ENCODE data around the gene CACNA2D3. TPM values are rescaled to one million over a fixed set of nuclear protein-coding genes. Genes with fewer than 3 reads are reported as not detected.

The CACNA2D3 gene
- total RNA-seq, 1 donor from 2014 or later = 17.2 TPM

- Histone ChIP-seq H3K4me3 (no peak overlapping the region), H3K27ac (peak overlapping the region; percentile 17), H3K4me1 (peaks cover 15% of the 10 kb centered on the region), H3K9me3 (no peaks in the 10 kb centered on the region), H3K36me3 (no peaks in the 10 kb centered on the region), H3K27me3 (no peaks in the 10 kb centered on the region)
- intact Hi-C loops (cut with DNase I) = no loop called here
- DNase-seq (ENCODE audit: extremely low spot score in 2 of 2) = no peak
- TF ChIP-seq CTCF (IDR thresholded peaks at IDR 0.05) (no peak), POLR2AphosphoS5 (IDR thresholded peaks at IDR 0.05; ENCODE audit: insufficient read depth in 1 of 2, low read depth in 1 of 2) (no peak), POLR2A (IDR thresholded peaks at IDR 0.05) (no peak)
These were observed 705.4 kb downstream of the CACNA2D3 start for GRCh38 chr3:54827776-54828175.

- TF ChIP-seq POLR2AphosphoS5 (IDR thresholded peaks at IDR 0.05; ENCODE audit: insufficient read depth in 1 of 2, low read depth in 1 of 2) = no peak
- TF ChIP-seq POLR2A (IDR thresholded peaks at IDR 0.05) = no peak
- TF ChIP-seq CTCF (IDR thresholded peaks at IDR 0.05) = no peak
- intact Hi-C loops (cut with DNase I) = no loop called here
- H3K36me3 ChIP-seq = no peaks in the 10 kb centered on the region
- no peak overlapping the region for H3K4me3 ChIP-seq
- peaks cover 15% of the 10 kb centered on the region for H3K4me1 ChIP-seq
- H3K27me3 ChIP-seq = no peaks in the 10 kb centered on the region
- no peaks in the 10 kb centered on the region for H3K9me3 ChIP-seq
- DNase-seq (ENCODE audit: extremely low spot score in 2 of 2) = no peak
- H3K27ac ChIP-seq = no peak overlapping the region
These were observed 708.3 kb downstream of the CACNA2D3 start for GRCh38 chr3:54830658-54831057.

- TF ChIP-seq POLR2A (IDR thresholded peaks at IDR 0.05) (no peak), POLR2AphosphoS5 (IDR thresholded peaks at IDR 0.05; ENCODE audit: insufficient read depth in 1 of 2, low read depth in 1 of 2) (no peak), CTCF (IDR thresholded peaks at IDR 0.05) (no peak)
- H3K9me3 ChIP-seq = no peaks in the 10 kb centered on the region
- H3K4me3 ChIP-seq = no peak overlapping the region
- DNase-seq (ENCODE audit: extremely low spot score in 2 of 2) = no peak
- no peaks in the 10 kb centered on the region for H3K36me3 ChIP-seq
- intact Hi-C loops (cut with DNase I) = no loop called here
- H3K27ac ChIP-seq = no peak overlapping the region
- H3K4me1 ChIP-seq = peaks cover 15% of the 10 kb centered on the region
- H3K27me3 ChIP-seq = no peaks in the 10 kb centered on the region
These were observed 708.8 kb downstream of the CACNA2D3 start for GRCh38 chr3:54831112-54831511.

GRCh38 chr3:54832876-54833275 lies 710.5 kb downstream of the CACNA2D3 start:
- Histone ChIP-seq H3K27me3 (no peaks in the 10 kb centered on the region), H3K27ac (no peak overlapping the region), H3K36me3 (no peaks in the 10 kb centered on the region), H3K4me3 (no peak overlapping the region), H3K9me3 (no peaks in the 10 kb centered on the region), H3K4me1 (peaks cover 3% of the 10 kb centered on the region)
- DNase-seq (ENCODE audit: extremely low spot score in 2 of 2) = no peak
- TF ChIP-seq POLR2AphosphoS5 (IDR thresholded peaks at IDR 0.05; ENCODE audit: insufficient read depth in 1 of 2, low read depth in 1 of 2) = no peak
- no peak for TF ChIP-seq CTCF (IDR thresholded peaks at IDR 0.05)
- no peak for TF ChIP-seq POLR2A (IDR thresholded peaks at IDR 0.05)
- intact Hi-C loops (cut with DNase I) = no loop called here

GRCh38 chr3:54835701-54836100 lies 713.3 kb downstream of the CACNA2D3 start:
- no peaks in the 10 kb centered on the region for H3K36me3 ChIP-seq
- no peaks in the 10 kb centered on the region for H3K9me3 ChIP-seq
- no peaks in the 10 kb centered on the region for H3K27me3 ChIP-seq
- no peak overlapping the region for H3K27ac ChIP-seq
- H3K4me1 ChIP-seq = no peaks in the 10 kb centered on the region
- intact Hi-C loops (cut with DNase I) = no loop called here
- no peak overlapping the region for H3K4me3 ChIP-seq
- DNase-seq (ENCODE audit: extremely low spot score in 2 of 2) = no peak
- TF ChIP-seq CTCF (IDR thresholded peaks at IDR 0.05) (no peak), POLR2A (IDR thresholded peaks at IDR 0.05) (no peak), POLR2AphosphoS5 (IDR thresholded peaks at IDR 0.05; ENCODE audit: insufficient read depth in 1 of 2, low read depth in 1 of 2) (no peak)
